ENCODE data around the gene ZNF473. TPM values are rescaled to one million over a fixed set of nuclear protein-coding genes. Genes with fewer than 3 reads are reported as not detected.
"Not testable (repeated sequence)": the region's sequence is repeated elsewhere in the genome, so short reads cannot be mapped to it uniquely, and the experiment has no call there.

The ZNF473 gene
- total RNA-seq, 5 donors from 2014 or later (not counting 1 experiment from before 2014, with no cell fraction given) = 6.0 to 13.9 (median 10.4) TPM

GRCh38 chr19:50075644-50076372, 50.0 kb downstream of the ZNF473 start:
- H3K27ac ChIP-seq (ENCODE audit: low read length); H3K36me3 Mint-ChIP-seq; DNase-seq; H3K4me3 ChIP-seq (ENCODE audit: control insufficient read depth in 1 of 2, extremely low read depth in 1 of 2, low read length in 1 of 2); CTCF ChIA-PET; H3K4me1 ChIP-seq (ENCODE audit: control insufficient read depth in 1 of 2, extremely low read depth in 1 of 2, insufficient read depth in 2 of 2, low read length in 2 of 2); H3K9me3 Mint-ChIP-seq; H3K4me1 Mint-ChIP-seq; POLR2A ChIA-PET; H3K36me3 ChIP-seq (ENCODE audit: control insufficient read depth in 2 of 2, extremely low read depth in 1 of 2, insufficient read depth in 1 of 2, low read length in 1 of 2); H3K27me3 Mint-ChIP-seq; ATAC-seq (replicated peaks in 1 of 4); H3K4me3 Mint-ChIP-seq; H3K27ac Mint-ChIP-seq; H3K9me3 ChIP-seq: not testable (repeated sequence)
- 89% methylated on average over 7 of the region's 14 CpGs for WGBS (ENCODE audit: insufficient coverage)
- H3K27me3 ChIP-seq (replicated peaks in 1 of 2; ENCODE audit: control insufficient read depth in 2 of 2, extremely low read depth in 1 of 2, insufficient read depth in 2 of 2, low read length in 1 of 2) = peaks cover 0 to 13% of the 10 kb centered on the region in 2 experiments

- peaks cover 0 to 12% of the 10 kb centered on the region in 2 experiments for H3K27me3 ChIP-seq (replicated peaks in 1 of 2; ENCODE audit: control insufficient read depth in 2 of 2, extremely low read depth in 1 of 2, insufficient read depth in 2 of 2, low read length in 1 of 2)
- ATAC-seq (replicated peaks in 1 of 4); H3K4me3 ChIP-seq (ENCODE audit: control insufficient read depth in 1 of 2, extremely low read depth in 1 of 2, low read length in 1 of 2); H3K4me3 Mint-ChIP-seq; DNase-seq; H3K27ac Mint-ChIP-seq; H3K27ac ChIP-seq (ENCODE audit: low read length); H3K36me3 ChIP-seq (ENCODE audit: control insufficient read depth in 2 of 2, extremely low read depth in 1 of 2, insufficient read depth in 1 of 2, low read length in 1 of 2); H3K27me3 Mint-ChIP-seq; H3K4me1 Mint-ChIP-seq; CTCF ChIA-PET; H3K4me1 ChIP-seq (ENCODE audit: control insufficient read depth in 1 of 2, extremely low read depth in 1 of 2, insufficient read depth in 2 of 2, low read length in 2 of 2); H3K9me3 Mint-ChIP-seq; POLR2A ChIA-PET; H3K9me3 ChIP-seq; H3K36me3 Mint-ChIP-seq: not testable (repeated sequence)
- WGBS (ENCODE audit: insufficient coverage) = no CpG with 5 or more reads among the region's 10 CpGs
These were observed 51.0 kb downstream of the ZNF473 start for GRCh38 chr19:50076581-50077355.

- H3K27me3 ChIP-seq (replicated peaks in 1 of 2; ENCODE audit: control insufficient read depth in 2 of 2, extremely low read depth in 1 of 2, insufficient read depth in 2 of 2, low read length in 1 of 2); H3K36me3 Mint-ChIP-seq; CTCF ChIA-PET; H3K27me3 Mint-ChIP-seq; H3K36me3 ChIP-seq (ENCODE audit: control insufficient read depth in 2 of 2, extremely low read depth in 1 of 2, insufficient read depth in 1 of 2, low read length in 1 of 2); H3K9me3 Mint-ChIP-seq; H3K4me1 Mint-ChIP-seq; DNase-seq; H3K4me1 ChIP-seq (ENCODE audit: control insufficient read depth in 1 of 2, extremely low read depth in 1 of 2, insufficient read depth in 2 of 2, low read length in 2 of 2); ATAC-seq (replicated peaks in 1 of 4); POLR2A ChIA-PET; H3K27ac ChIP-seq (ENCODE audit: low read length); H3K4me3 Mint-ChIP-seq; H3K27ac Mint-ChIP-seq; H3K9me3 ChIP-seq; H3K4me3 ChIP-seq (ENCODE audit: control insufficient read depth in 1 of 2, extremely low read depth in 1 of 2, low read length in 1 of 2): not testable (repeated sequence)
- WGBS (ENCODE audit: insufficient coverage) = 94% methylated on average over 4 of the region's 5 CpGs
These were observed 53.2 kb downstream of the ZNF473 start for GRCh38 chr19:50079014-50079413.

GRCh38 chr19:50084440-50084839, 58.6 kb downstream of the ZNF473 start:
- H3K9me3 ChIP-seq; H3K4me1 Mint-ChIP-seq; ATAC-seq (replicated peaks in 1 of 4); H3K9me3 Mint-ChIP-seq; H3K4me3 ChIP-seq (ENCODE audit: control insufficient read depth in 1 of 2, extremely low read depth in 1 of 2, low read length in 1 of 2); DNase-seq; H3K27me3 ChIP-seq (replicated peaks in 1 of 2; ENCODE audit: control insufficient read depth in 2 of 2, extremely low read depth in 1 of 2, insufficient read depth in 2 of 2, low read length in 1 of 2); H3K27ac ChIP-seq (ENCODE audit: low read length); H3K27me3 Mint-ChIP-seq; H3K36me3 ChIP-seq (ENCODE audit: control insufficient read depth in 2 of 2, extremely low read depth in 1 of 2, insufficient read depth in 1 of 2, low read length in 1 of 2); H3K4me3 Mint-ChIP-seq; POLR2A ChIA-PET; H3K4me1 ChIP-seq (ENCODE audit: control insufficient read depth in 1 of 2, extremely low read depth in 1 of 2, insufficient read depth in 2 of 2, low read length in 2 of 2); H3K27ac Mint-ChIP-seq; CTCF ChIA-PET; H3K36me3 Mint-ChIP-seq: not testable (repeated sequence)
- WGBS (ENCODE audit: insufficient coverage) = 58% methylated on average over 2 of the region's 2 CpGs

GRCh38 chr19:50087153-50087552, 61.3 kb downstream of the ZNF473 start:
- H3K4me3 Mint-ChIP-seq; POLR2A ChIA-PET; ATAC-seq (replicated peaks in 1 of 4); H3K9me3 ChIP-seq; H3K36me3 Mint-ChIP-seq; CTCF ChIA-PET; H3K4me1 ChIP-seq (ENCODE audit: control insufficient read depth in 1 of 2, extremely low read depth in 1 of 2, insufficient read depth in 2 of 2, low read length in 2 of 2); H3K27ac ChIP-seq (ENCODE audit: low read length); H3K27ac Mint-ChIP-seq; H3K4me1 Mint-ChIP-seq; H3K27me3 ChIP-seq (replicated peaks in 1 of 2; ENCODE audit: control insufficient read depth in 2 of 2, extremely low read depth in 1 of 2, insufficient read depth in 2 of 2, low read length in 1 of 2); H3K4me3 ChIP-seq (ENCODE audit: control insufficient read depth in 1 of 2, extremely low read depth in 1 of 2, low read length in 1 of 2); H3K27me3 Mint-ChIP-seq; DNase-seq; H3K9me3 Mint-ChIP-seq; H3K36me3 ChIP-seq (ENCODE audit: control insufficient read depth in 2 of 2, extremely low read depth in 1 of 2, insufficient read depth in 1 of 2, low read length in 1 of 2): not testable (repeated sequence)
- no CpG with 5 or more reads among the region's 4 CpGs for WGBS (ENCODE audit: insufficient coverage)

- POLR2A ChIA-PET; H3K4me3 Mint-ChIP-seq; H3K27me3 Mint-ChIP-seq; H3K4me3 ChIP-seq (ENCODE audit: control insufficient read depth in 1 of 2, extremely low read depth in 1 of 2, low read length in 1 of 2); H3K9me3 ChIP-seq; H3K27ac Mint-ChIP-seq; ATAC-seq (replicated peaks in 1 of 4); CTCF ChIA-PET; H3K9me3 Mint-ChIP-seq; H3K4me1 ChIP-seq (ENCODE audit: control insufficient read depth in 1 of 2, extremely low read depth in 1 of 2, insufficient read depth in 2 of 2, low read length in 2 of 2); H3K27ac ChIP-seq (ENCODE audit: low read length); H3K36me3 ChIP-seq (ENCODE audit: control insufficient read depth in 2 of 2, extremely low read depth in 1 of 2, insufficient read depth in 1 of 2, low read length in 1 of 2); H3K4me1 Mint-ChIP-seq; H3K27me3 ChIP-seq (replicated peaks in 1 of 2; ENCODE audit: control insufficient read depth in 2 of 2, extremely low read depth in 1 of 2, insufficient read depth in 2 of 2, low read length in 1 of 2); H3K36me3 Mint-ChIP-seq: not testable (repeated sequence)
- 57% methylated on average over 6 of the region's 10 CpGs for WGBS (ENCODE audit: insufficient coverage)
- DNase-seq = peak in 17 of 35 experiments; percentile 1 to 25 (median 8)
These were observed 64.9 kb downstream of the ZNF473 start for GRCh38 chr19:50090706-50091105.

Data from T-cell (primary cell).